GM18868 (cell line): ENCODE data around the gene CYP26B1.
A peak's percentile ranks its signal among the peaks of the same experiment; 100 is the strongest.

Experiments
- ATAC-seq: cut with Tn5 transposase; IDR thresholded peaks from one replicate; pipeline ENCODE4 v1.9.1; 2021; ENCODE audit warnings: mild to moderate bottlenecking, moderate library complexity; ENCODE audit not compliant: unreplicated experiment

CYP26B1 gene

DNA sequence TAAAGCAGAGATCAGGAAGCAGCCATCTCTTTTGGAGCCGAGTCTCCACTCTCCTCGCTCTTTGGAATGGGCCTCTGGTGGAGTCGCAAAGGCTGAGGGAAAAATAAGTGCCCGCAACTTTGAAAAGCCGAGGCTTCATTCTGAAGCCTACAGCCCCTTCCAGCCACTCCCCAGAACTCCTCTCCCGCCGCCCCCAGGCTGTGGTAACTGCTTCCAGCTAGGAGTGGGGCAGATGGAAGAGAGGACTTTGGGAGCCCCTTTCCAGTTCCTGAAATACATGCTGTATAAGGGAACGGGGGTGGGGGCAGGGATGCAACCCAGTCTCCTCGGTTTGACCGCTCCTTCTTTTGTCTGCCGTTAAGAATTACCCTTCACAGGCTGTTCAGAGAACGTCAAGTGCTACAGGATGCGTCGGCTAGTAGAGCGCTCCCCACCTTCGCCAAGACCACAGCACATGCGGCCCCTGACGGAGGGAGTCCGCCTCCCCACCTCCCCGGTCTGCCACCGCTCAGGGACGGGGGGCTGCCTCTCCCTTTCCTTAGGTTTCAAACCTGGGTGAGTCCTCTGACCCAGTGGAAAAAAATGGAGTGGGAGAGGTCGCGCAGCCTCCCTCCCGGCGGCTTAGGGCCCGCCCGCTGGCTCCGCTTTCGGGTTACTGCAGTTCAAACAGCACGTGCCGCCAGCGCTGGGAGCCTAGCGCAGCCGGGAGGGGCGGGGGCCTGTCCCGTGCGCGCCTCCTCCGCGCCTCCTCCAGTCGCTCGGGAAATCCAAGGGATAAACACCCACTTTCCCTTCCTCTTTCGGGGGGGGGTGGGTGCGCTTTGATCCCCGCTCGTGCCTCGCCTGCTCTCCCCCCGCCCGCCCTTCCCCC lies 4.9 kb downstream of the CYP26B1 start:
- no peak for ATAC-seq

DNA sequence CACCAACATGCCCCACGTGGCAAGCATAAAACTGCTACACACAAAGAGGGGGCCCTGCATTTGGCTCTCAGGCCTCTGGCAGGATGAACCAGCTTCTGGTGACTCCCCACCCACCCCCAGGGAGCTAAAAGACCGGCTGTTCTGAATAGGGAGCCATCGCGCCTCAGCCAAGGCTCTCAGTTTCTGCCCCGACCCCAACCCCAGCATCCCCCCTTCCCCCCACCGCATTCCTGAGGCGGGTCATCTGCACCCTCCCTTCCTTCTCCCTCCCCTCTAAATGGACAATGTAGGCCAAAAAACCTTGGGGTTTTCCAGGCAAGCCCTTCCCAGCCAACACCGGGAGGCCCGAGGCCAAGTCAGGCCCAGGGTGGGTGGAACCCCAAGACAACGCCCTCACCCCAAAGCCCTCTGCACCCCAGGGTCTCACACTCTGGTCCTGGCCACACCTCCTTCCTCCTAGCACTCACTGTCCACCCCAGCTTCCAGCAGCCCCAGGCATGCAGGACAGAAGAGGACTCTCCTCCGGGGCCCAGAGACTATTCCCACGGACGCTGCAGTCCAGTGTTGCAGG lies 5.7 kb downstream of the CYP26B1 start:
- ATAC-seq = no peak

- ATAC-seq = no peak
Observed at GRCh38 chr2:72141032-72141645, 6.5 kb downstream of the CYP26B1 start.

- no peak for ATAC-seq
Observed at GRCh38 chr2:72140621-72140960, 7.1 kb downstream of the CYP26B1 start.

- no peak for ATAC-seq
Observed at GRCh38 chr2:72139874-72140620, 7.6 kb downstream of the CYP26B1 start.

DNA sequence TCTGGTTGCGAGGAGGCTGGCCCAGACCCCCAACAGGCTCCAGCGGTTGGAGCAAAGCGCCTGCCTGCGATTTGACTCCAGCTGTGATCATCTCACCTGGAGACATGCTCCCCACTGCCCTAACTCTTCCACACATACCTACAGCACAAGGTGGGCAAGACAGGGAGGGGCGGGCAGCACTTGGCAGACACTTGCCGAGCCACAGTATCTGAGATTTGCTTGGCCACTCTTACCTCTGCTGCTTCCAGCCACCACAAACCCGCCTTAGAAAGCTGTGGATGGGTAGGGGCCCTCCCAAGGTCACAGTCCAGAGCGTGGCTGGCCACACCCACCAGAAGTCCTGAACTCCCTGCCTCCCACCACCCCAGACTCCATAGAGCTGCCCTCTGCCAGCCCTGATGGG lies 8.2 kb downstream of the CYP26B1 start:
- ATAC-seq = no peak

DNA sequence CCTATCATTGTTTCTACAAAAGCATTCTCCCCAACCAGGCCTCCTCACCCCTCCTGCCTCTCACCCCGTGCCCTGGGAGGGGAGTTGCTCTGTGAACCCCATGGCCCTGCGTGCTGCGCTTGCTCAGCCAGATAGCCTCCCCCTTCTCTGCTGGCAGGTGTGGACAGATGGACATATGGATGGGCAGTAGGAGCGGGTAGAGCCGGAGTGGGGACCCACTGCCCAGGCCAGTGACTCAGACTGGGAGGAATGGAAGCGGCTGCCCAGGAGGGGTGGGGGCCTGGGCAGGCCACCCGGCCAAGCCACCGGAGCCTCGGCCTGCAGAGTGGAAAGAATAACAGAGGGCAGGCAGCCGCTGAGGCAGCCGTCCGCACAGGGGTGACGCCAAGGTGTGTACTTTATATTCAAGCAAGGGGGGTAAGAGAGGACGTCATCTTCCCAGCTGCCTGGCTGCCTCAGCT lies 8.7 kb downstream of the CYP26B1 start:
- no peak for ATAC-seq

- no peak for ATAC-seq
Observed at GRCh38 chr2:72138011-72138881, 9.4 kb downstream of the CYP26B1 start.

DNA sequence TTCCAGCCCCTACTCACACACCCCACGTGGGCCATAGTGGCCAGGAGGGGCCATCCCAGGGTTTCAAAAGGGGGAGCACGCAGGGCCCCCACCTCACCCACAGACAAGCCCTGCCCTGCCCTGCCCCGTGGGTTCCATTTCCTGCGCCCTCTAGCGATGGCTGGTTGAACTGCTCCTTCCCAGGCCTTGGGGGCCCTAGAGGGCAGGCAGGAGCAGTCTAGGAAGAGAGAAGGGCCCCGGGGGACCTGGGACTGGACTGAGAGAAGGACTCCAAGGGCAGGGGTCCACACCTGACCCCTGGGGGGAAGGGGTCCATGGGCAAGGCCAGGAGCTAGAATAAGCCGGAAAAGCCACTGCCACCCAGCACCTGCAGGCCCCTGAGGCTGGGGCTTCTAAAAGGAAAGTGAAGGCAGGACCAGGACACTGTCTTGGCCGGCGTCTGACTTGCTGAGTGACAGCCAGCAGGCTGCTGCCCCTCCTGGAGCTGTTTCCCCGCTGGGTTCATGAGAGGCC lies 10.1 kb downstream of the CYP26B1 start:
- ATAC-seq = peak; percentile 92

DNA sequence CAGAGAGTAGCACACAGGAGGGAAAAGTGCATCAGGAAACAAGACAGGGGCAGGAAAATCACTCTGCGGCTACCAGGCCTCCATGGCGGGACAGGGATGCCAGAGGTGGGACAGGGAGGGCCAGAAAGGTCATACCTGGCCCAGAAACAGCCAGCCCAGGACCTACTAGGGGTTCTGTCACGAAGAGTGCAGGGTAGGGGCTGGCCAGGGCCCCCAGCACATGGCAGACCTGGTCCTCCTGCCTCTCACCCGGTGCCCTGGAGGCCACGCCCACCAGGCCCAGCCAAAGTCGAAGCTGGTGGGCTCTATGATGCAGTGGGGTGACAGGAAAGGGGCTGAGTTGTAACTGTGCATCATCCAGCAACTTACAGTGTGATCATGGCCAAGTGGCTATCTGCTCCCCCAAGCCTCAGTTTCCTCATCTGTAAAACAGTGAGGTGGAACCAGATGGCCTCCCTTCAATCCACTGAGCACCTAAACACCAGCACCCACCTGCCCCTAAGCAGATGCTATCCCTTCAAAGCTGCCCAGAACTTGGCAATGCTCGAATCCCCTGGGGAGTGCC lies 10.6 kb downstream of the CYP26B1 start:
- peak; percentile 20 for ATAC-seq

DNA sequence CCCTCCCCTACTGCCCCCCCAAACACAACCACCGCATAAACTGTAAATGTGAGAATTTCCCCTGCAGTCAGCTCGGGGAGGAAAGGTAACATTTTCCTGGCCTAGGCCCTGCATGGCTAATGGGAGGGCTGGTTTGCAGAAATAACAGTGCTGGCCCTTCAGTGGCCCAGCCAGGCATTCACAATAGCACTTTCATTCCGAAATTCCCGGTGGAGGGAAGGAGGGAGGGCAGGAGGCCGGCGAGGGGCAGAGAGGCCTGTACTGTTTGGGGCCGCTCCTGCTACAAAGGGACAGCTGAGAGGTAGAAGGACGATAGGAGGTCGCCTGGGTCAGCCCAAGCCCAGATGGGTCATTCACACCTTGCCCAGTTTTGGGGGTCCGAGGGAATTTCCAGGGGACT lies 11.3 kb downstream of the CYP26B1 start:
- no peak for ATAC-seq

- ATAC-seq = no peak
Observed at GRCh38 chr2:72135921-72136320, 11.7 kb downstream of the CYP26B1 start.

DNA sequence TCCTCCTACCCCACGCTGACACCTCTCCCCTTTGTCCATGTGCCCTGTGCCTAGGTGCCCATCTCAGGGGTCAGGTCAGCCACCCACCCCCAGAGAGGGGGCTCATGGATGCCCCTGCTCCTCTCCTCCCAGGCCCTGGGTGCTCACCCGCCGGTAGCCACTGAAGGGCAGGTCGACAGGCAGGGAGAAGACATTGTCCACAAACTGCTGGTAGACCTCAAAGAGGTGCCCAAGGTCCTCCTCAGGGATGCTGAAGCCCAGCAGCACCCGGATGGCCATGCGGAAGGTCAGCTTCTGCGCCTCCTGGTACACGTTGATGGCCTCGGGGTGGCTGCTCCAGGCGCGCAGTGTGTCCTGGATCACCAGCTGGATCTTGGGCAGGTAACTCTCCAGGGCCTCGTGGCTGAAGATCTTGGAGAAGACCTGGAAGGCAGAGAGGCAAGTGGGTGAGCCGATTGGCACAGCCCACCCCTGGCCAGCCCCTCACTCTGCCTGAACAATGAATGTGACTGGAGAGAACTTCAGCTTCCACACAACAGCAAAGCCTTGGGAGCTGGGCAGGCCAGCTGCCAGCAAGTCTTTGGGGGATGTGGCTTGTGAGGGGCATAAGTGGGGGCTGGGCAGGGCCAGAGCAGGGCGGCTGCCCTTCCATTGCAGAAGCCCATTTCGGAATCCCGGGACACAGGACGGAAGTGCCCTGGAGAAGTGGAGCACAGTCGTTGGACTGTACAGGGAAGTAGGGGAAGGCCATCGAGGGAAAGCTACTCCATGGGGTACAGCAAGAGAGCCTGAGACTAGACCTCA lies 12.5 kb downstream of the CYP26B1 start:
- ATAC-seq = no peak

GRCh38 chr2:72134408-72134996 lies 13.2 kb downstream of the CYP26B1 start:
- ATAC-seq = no peak

DNA sequence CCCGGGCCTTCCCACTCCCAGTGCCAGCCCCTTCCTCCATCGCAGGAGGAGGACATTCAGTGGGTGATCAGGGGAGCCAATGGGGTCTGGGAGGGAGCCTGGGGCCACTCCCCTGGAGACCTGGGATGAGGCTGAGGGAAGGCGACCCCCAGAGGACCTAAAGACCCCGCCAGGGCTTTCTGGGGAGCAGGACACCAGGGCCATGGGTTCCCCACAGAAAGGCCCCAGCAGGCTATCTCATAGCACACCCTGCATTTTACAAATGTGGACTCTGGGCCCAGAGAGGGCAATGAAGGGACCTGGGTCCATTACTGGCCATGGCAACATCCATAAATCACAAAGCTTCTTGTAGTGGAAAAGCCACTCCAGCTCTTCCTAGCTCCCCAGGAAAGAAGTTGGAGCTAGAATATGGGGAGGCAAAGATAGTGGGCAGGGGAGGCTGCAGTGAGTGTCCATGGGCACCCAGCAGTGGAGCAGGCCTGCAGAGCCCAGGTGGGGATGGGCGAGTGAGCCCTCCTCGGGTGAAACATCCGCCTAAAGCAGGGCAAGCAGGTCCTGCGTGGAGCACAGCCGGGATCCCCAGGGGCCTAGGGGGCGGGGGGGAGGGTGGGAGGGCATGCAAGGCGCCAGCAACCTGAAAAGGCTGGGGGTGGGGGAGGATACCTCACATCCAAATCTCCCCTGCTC lies 13.8 kb downstream of the CYP26B1 start:
- no peak for ATAC-seq

GRCh38 chr2:72132981-72133720 lies 14.5 kb downstream of the CYP26B1 start:
- ATAC-seq = no peak
